ENCODE results near the gene EDC4.

EDC4 gene

GRCh38 chr16:67883146-67883871, 10.5 kb downstream of the EDC4 start:
- Histone ChIP-seq H3K27me3 (ENCODE audit: insufficient read depth, poor library complexity, severe bottlenecking) (no peaks in the 10 kb centered on the region), H3K4me1 (ENCODE audit: insufficient read depth, poor library complexity, severe bottlenecking) (peaks cover 5% of the 10 kb centered on the region), H3K36me3 (ENCODE audit: low read depth) (peaks cover 52% of the 10 kb centered on the region), H3K27ac (ENCODE audit: poor library complexity, severe bottlenecking) (no peak overlapping the region), H3K9me3 (ENCODE audit: severe bottlenecking) (no peaks in the 10 kb centered on the region), H3K4me3 (ENCODE audit: severe bottlenecking) (no peak overlapping the region)
- TF ChIP-seq, protein P1, sequence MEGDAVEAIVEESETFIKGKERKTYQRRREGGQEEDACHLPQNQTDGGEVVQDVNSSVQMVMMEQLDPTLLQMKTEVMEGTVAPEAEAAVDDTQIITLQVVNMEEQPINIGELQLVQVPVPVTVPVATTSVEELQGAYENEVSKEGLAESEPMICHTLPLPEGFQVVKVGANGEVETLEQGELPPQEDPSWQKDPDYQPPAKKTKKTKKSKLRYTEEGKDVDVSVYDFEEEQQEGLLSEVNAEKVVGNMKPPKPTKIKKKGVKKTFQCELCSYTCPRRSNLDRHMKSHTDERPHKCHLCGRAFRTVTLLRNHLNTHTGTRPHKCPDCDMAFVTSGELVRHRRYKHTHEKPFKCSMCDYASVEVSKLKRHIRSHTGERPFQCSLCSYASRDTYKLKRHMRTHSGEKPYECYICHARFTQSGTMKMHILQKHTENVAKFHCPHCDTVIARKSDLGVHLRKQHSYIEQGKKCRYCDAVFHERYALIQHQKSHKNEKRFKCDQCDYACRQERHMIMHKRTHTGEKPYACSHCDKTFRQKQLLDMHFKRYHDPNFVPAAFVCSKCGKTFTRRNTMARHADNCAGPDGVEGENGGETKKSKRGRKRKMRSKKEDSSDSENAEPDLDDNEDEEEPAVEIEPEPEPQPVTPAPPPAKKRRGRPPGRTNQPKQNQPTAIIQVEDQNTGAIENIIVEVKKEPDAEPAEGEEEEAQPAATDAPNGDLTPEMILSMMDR (IDR thresholded peaks at IDR 0.05; ENCODE audit: poor library complexity, severe bottlenecking), result no peak
- no peak; the same call in 2 of the 3 replicates for ATAC-seq (ENCODE audit: low read depth)
- DNase-seq (ENCODE audit: low spot score), result no peak

GRCh38 chr16:67883872-67884261, 11.0 kb downstream of the EDC4 start:
- Histone ChIP-seq H3K9me3 (ENCODE audit: severe bottlenecking) (no peaks in the 10 kb centered on the region), H3K4me1 (ENCODE audit: insufficient read depth, poor library complexity, severe bottlenecking) (peaks cover 5% of the 10 kb centered on the region), H3K4me3 (ENCODE audit: severe bottlenecking) (no peak overlapping the region), H3K27ac (ENCODE audit: poor library complexity, severe bottlenecking) (no peak overlapping the region), H3K27me3 (ENCODE audit: insufficient read depth, poor library complexity, severe bottlenecking) (no peaks in the 10 kb centered on the region), H3K36me3 (ENCODE audit: low read depth) (peaks cover 47% of the 10 kb centered on the region)
- ATAC-seq (ENCODE audit: low read depth) (peak; percentile 47; the same call in 2 of the 3 replicates), DNase-seq (ENCODE audit: low spot score) (no peak)
- TF ChIP-seq, protein P1 (IDR thresholded peaks at IDR 0.05; ENCODE audit: poor library complexity, severe bottlenecking), result peak; percentile 80

DNA sequence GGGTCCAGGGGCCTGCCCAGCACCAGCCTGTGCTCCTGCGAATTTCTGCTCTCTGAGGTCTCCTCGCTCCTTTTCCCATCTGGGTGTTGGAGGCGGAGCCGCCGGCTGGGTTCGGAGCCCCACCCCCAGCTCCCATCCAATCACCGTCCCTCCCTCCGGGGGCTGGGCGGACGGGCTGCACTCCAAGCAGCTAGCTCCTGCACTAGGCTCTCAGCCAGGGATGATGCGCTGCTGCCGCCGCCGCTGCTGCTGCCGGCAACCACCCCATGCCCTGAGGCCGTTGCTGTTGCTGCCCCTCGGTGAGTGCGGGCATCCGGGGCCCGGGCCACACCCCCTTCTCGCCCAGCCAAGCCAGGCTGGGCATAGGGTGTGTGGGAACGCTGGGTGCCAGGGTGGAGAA, 11.8 kb downstream of the EDC4 start, which contains the start of gene NRN1L:
Gene NRN1L (plus strand): TSS at position 202 of the 400 bp plus-strand sequence. CDS start 19 bp downstream, at position 221.
- H3K36me3 ChIP-seq (ENCODE audit: low read depth), result peaks cover 39% of the 10 kb centered on the region
- no peaks in the 10 kb centered on the region for H3K27me3 ChIP-seq (ENCODE audit: insufficient read depth, poor library complexity, severe bottlenecking)
- H3K4me3 ChIP-seq (ENCODE audit: severe bottlenecking), result no peak within 1 kb of the TSS
- H3K4me1 ChIP-seq (ENCODE audit: insufficient read depth, poor library complexity, severe bottlenecking), result peaks cover 5% of the 10 kb centered on the region
- H3K9me3 ChIP-seq (ENCODE audit: severe bottlenecking), result no peaks in the 10 kb centered on the region
- H3K27ac ChIP-seq (ENCODE audit: poor library complexity, severe bottlenecking), result no peak within 1 kb of the TSS
- DNase-seq (ENCODE audit: low spot score) (peak; percentile 94), ATAC-seq (ENCODE audit: low read depth) (peak; percentile 87)
- TF ChIP-seq, protein P1 (IDR thresholded peaks at IDR 0.05; ENCODE audit: poor library complexity, severe bottlenecking), result no peak

DNA sequence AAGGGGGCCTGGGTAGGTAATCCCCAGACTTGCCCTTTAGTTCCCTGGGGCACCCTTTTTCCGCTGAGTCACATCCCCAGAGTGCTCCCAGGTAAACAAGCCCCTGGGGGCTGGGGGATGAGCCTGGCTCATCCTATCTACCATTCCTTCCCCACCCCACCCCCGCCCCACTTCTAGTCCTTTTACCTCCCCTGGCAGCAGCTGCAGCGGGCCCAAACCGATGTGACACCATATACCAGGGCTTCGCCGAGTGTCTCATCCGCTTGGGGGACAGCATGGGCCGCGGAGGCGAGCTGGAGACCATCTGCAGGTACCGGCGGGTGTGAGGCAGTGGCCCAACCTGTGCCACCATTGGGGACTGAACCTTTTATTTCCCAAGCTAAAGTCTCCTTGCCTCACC, 12.7 kb downstream of the EDC4 start:
- no peak overlapping the region for H3K27ac ChIP-seq (ENCODE audit: poor library complexity, severe bottlenecking)

More for the DNA sequence above, 12.7 kb downstream of the EDC4 start:
- ATAC-seq (ENCODE audit: low read depth) (no peak), DNase-seq (ENCODE audit: low spot score) (no peak)
- Histone ChIP-seq H3K4me3 (ENCODE audit: severe bottlenecking) (no peak overlapping the region), H3K27me3 (ENCODE audit: insufficient read depth, poor library complexity, severe bottlenecking) (no peaks in the 10 kb centered on the region), H3K36me3 (ENCODE audit: low read depth) (peaks cover 31% of the 10 kb centered on the region), H3K9me3 (ENCODE audit: severe bottlenecking) (no peaks in the 10 kb centered on the region), H3K4me1 (ENCODE audit: insufficient read depth, poor library complexity, severe bottlenecking) (peaks cover 5% of the 10 kb centered on the region)
- TF ChIP-seq, protein P1 (IDR thresholded peaks at IDR 0.05; ENCODE audit: poor library complexity, severe bottlenecking), result no peak

All from RWPE2 (cell line).